GM19438 (cell line): Measurements from ENCODE around the gene OOSP1.
"Not testable (repeated sequence)": the region's sequence is repeated elsewhere in the genome, so short reads cannot be mapped to it uniquely, and the experiment has no call there.

Source experiments
- ATAC-seq: cut with Tn5 transposase; IDR thresholded peaks from one replicate; pipeline ENCODE4 v1.9.1; 2021; ENCODE audit warnings: low read depth; ENCODE audit not compliant: unreplicated experiment

The OOSP1 gene

DNA sequence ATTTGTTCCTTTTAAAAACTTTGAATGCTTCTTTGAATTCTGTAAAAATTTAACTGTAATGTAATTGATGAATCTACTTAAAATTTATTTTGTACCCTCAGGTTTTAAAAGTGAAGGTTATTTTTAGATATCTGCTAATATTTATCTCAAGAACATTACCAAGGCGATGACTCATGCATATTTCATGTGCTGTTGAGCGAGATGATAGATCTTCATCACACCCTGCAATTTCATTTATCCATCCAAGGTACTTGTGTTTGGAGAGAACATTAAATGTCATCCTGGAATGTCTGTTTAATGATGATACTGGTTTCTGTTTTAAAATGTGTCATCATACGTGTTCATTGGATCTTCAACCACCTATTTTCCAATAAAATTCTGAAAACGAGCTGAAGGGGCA is 18.9 kb downstream of the OOSP1 start:
- no peak for ATAC-seq

DNA sequence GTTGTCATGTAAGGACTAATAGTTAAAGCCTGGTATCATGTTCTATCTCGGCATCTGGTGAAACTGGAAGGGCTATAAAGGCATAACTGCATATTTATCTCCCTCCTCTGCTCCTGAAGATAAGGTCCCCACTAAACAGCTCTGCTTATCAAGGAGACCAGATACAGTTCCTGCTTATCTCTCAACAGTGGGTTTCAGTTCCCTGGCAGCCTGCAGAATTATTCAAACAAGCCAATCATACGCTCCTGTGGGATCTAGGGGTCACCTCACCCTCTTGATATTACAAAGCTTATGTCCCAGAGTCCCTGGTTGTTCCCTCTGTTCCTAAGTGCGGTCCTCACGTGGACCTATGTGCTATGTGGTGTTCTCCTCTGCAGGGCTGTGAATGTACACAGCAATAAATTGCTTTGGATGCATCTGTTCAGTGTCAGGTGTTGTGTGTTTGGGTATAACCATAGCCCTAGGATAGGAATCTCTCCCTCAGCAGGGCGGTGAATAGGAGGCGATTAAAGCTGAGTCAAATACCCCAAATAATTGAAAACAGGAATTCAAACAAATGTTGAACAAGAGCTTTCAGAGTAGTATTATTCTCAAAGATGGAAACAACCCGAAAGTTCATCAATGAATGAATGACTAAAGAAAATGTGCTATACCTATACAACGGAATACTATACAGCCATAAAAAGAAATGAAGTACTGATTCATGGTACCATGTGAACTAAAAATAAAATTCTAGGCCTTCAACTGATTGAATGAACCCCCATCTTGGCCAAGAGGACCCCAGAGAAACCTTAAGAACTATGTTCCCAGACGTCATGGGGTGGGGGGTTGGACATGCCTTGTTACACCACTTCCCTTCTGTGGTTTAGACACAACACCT is 22.5 kb downstream of the OOSP1 start:
- no peak for ATAC-seq

DNA sequence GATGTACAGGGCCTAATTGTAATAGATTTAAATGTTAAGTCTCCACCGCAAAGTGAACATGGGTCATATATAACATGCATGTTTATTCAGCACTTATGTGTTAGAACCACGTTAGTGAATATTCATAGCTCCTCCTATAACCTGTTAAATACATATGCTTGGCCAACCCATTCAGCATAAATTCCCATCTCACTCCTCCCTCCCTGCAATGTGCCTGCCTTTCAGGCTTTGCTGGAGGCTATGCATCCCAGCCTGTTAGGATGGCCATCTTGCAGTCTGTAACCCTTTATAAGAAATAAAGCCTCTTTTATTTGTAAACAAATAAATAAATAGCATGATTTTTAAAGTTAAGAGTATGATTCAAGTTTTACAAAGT is 23.9 kb downstream of the OOSP1 start:
- ATAC-seq = no peak

DNA sequence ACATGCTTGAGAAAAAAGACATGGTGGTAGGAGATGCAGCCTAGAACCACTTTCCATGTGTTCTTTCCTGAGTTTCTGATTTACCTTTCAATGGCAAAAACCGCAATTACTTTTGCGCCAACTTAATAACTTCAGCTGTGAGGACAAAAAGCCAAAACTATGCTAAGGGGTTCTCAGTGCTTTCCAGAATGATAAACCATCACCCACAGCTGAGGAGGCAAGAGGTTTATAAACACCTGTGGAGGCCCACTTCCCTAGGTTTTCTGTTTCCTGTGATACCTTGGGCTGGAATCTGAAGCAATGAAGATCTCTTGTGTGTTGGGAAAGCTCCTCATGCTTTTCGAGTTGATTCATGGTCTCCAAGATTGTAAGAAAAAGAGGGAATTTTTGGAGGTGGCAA is 25.5 kb downstream of the OOSP1 start, which contains the start of gene OOSP4A:
Gene OOSP4A (plus strand): TSS at position 301 of the 400 bp plus-strand sequence. CDS start 0 bp downstream, at position 301.
- ATAC-seq = no peak

DNA sequence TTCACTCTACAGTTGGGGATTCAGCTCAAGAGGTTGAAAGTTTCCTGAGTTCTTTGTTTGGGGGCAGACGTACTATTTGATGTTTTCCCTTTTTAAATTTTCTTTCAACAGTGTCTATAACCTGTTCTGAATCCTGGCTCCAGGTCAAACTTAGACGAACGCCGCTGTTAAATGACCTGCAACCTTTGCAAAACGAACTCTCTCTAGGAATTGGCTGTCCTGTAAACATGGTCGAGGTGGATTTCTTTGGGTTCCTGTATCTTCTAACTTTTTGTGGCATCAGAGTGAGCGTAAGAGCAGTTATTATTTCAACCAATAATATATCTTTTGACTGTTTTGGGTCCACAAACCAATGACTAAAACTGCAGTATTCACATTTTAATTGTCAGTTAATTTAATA is 27.2 kb downstream of the OOSP1 start:
- no peak for ATAC-seq

DNA sequence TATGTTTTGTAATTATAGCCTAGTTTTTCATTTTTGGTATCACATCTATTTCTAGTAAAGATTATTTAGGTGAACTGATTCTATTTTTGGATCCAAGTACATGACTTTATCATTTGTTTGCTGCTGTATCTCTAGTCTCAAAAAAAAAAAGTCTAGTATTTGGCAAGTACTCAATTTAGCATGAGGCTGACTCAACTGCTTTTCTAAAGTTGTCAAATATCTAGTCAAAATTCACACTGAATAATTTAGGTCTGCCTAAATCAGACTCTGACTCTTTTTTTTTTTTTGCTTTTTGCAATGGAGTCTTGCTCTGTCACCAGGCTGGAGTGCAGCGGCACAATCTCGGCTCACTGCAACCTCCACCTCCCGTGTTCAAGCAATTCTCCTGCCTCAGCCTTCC is 28.0 kb downstream of the OOSP1 start:
- no peak for ATAC-seq

DNA sequence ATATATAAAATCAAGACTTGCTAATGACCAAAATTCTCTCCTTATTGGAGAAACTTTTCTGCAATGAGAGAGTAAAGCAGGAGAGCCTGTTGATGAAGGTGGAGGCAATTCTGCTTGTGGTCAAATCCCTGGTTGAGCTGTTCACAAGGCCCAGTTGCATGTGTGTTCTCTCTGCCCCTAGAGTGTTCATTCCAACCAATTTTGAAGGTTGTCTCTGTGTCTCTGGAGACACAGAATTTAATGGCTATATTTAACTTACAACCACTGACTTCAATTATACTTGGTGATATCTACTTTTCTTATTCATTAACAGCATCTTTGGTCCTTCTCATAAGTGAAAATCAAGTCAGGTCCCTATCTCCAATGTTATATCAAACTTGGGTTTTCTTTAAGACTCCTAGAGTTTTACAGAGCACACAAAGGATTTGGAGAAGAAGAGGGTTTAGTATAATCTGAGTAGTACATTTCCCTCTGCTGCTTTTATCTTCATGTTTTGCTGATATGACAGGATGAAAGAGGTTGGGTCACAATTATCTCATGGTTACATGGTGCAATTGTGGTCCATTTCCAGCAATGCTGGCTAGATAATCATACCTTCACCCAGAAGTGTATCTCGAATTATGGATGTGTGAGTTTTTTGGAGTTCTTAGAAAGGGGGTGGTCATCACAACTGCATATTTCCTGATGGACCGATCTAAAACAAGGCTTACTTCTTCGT is 29.6 kb downstream of the OOSP1 start:
- no peak for ATAC-seq

DNA sequence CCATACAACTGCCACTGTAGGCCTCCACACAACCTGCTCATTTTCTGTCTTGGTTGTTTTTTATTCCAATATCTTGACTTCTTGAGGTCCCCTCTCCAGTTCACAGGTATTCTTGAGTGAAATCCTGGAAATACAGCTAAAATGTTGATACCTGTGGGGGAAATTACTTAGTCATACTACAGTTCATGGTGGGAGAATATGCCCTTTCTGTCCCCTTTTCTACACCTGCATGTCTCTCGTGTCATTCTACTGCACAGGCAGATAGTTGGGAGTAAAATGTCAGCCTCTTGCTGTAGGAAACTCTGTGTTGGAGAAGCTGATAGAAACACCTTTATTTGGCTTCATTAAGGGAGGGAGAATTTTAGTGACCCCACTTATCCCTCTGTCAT is 30.2 kb downstream of the OOSP1 start:
- no peak for ATAC-seq

DNA sequence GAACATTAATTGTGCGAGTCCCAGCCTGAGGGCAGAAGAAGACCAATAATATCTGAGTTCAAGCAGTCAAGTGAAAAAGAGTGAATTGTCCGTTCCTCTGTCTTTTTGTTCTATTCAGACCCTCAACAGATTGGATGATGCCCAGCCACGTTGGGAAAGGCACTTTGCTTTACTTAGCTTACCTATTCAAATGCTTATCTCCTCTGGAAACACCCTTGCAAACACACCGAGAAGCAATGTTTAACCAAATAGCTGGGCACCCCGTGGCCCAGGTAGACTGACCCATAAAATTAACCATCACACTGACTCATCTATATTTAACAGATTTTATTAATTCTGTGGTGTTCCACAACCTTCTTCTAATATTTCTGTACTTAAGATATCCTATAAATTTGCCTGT is 34.9 kb downstream of the OOSP1 start:
- no peak for ATAC-seq

DNA sequence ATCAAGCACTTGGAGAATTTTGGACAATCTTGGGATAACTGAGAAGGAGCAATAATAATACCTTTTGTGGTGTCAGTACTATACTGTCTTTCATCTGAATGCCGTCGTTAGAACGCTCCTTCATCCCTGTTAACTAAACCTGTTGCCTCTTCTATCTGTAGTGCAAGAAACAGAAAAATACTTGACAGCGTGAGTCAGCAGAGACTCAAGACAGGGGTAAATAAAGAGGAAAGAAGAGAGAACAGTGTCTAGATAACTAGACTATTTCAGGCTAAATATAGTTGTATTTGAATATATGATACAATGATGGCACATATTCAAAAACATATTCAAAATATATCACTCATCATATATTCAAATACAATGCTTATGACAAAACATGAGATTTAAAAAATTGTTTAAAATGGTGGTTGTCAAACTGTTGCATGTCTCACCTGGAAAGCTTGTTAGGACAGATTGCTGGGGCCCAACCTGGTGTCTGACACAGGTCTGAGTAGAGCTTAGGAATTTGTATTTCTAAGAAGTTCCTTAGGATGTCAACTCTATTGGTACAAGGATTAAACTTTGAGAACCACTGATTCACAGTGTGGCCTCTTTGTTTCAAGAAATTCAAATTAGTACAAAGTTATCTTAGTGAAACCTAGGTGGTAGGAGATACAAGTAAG is 43.0 kb downstream of the OOSP1 start:
- no peak for ATAC-seq

DNA sequence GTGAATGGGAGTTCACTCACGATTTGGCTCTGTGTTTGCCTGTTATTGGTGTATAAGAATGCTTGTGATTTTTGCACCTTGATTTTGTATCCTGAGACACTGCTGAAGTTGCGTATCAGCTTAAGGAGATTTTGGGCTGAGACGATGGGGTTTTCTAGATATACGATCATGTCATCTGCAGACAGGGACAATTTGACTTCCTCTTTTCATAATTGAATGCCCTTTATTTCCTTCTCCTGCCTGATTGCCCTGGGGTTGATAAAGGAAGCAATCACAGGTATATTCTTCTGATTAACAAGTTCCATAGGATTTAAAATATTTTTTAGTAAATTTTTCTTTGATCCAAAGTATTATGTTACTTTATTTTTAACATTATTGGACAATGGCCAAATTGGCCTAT is 43.8 kb downstream of the OOSP1 start:
- ATAC-seq = not testable (repeated sequence)

DNA sequence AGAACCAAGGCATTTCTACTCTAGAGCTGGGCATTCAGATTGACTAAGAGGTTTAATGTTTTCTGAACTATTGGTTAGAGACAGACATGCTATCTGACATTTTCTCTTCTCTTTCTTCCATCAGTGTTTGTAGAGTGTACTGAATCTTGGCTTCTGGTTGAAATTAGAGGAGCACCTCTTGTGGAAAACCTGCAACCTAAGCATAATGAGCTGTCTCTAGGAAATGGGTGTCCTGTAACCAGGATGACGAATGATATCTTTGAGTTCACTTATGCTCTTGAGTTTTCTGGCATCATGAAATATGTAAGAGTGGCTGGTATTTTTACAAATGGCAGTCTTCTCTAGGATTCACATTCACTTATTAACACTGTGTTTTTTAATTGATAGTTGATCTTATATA is 45.0 kb downstream of the OOSP1 start:
- ATAC-seq = no peak

DNA sequence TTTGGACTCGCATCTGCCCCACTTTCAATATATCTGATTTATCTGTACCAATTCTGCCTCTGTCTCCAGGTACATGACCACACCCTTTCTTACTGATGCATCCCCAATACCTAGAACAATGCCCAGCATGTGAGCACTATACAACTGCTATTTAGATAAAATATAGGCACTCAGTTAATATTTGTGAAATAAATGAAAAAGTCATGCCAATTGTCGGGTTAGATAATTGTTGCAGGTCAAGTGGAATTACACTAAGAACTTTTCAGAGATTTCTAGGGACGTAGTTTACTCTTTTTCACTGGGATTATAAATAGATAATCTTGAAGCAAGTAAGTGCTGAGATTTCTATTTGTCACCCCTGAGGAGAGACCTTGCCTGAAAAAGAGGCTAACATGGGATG is 46.1 kb downstream of the OOSP1 start:
- ATAC-seq = no peak

DNA sequence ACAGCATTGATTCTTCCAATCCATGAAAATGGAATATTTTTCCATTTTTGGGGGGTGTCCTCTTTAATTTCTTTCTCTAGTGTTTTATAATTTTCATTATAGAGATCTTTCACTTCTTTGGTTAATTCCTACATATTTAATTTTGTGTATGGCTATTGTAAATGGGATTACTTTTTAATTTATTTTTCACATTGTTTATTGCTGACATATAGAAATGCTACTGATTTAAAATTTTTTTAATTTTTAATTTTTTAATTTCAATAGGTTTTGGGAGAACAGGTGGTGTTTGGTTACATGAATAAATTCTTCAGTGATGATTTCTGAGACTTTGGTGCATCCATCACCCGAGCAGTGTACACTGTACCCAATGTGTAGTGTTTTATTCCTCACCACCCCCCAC is 52.2 kb downstream of the OOSP1 start:
- no peak for ATAC-seq

DNA sequence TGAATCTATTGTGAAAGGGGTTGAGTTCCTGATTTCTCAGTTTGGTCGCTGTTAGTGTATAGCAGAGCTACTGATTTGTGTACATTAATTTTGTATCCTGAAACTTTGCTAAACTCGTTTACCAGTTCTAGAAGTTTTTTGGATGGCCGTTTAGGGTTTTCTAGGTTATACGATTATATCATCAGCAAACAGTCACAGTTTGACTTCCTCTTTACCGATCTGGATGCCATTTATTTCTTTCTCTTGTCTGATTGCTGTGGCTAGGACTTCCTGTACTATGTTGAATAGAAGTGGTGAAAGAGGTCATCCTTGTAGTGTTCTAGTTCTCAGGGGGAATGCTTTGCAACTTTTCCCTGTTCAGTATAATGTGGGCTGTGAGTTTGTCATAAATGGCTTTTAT is 54.2 kb downstream of the OOSP1 start:
- no peak for ATAC-seq

DNA sequence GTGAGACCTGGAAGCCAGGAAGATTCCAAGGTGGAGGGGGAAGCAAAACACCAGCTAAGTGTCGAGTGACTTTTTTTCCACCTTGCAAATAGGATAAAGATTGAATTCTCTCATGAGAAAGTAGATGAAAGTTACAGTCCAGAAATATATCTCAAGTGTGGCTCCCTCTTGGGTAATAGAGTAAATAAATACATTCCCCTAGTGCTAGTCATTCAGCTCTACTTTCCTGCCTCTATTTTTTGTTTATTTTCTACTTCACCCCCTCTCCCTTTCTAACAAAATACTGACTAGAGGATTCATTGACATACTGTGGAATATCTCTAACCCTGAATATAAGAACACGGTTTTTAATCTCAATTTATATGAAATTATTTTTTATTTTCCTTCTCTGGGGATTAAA is 59.6 kb downstream of the OOSP1 start:
- ATAC-seq = no peak

DNA sequence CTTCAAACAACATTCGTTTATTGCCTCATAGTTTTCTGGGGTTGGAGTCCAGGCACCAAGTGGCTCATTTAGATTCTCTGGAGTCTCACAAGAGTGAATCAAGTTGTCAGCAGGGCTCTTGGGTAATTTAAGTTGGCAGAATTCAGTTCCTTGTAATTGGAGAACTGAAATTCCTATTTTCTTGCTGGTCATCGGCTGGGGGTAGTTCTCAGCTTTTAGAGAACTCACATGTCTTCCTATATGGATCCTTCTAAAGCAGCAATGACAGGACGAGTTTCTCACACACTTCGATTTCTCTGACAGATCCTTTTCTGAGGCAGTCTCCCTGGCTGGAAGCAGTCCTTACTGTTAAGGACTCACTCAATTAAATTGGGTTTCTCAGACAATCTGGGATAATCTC is 61.5 kb downstream of the OOSP1 start:
- ATAC-seq = no peak

DNA sequence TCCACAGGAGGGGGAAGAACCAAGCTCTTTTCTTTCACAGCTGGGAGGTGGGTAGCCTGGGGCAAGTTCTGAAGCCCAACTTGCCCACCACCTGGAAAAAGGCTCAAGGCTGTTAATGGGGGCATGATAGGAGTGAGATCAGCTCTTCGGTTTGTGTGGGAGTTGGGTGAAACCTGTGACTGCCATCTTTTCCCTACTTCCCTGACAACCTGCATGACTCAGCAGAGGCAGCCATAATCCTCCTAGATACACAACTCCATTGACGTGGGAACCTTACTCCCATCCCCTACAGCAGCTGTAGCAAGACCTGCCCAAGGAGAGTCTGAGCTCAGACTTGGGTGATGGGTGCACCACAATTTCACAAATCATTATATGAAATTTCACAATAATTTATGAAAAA is 65.5 kb downstream of the OOSP1 start:
- no peak for ATAC-seq

DNA sequence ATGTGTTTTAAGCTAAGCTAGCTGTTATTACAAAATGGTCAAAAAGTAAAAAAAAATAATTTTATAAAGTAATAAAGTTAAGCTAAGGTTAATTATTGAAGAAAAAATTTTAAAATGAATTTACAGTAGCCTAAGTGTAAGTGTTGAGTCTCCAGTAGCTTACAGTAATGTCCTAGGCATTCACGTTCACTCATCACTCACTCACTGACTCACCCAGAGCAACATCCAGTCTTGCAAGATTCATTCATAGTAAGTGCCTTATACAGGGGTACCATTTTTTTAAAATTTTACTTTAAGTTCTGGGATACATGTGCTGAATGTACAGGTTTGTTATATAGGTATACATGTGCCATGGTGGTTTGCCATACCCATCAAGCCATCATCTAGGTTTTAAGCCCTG is 67.1 kb downstream of the OOSP1 start:
- no peak for ATAC-seq
